Uterus (tissue), 2 donors: ENCODE results near the gene SLC17A9.

Experiments used
- POLR2A ChIP-seq, 2 donors: fragments of 450-650 bp; IDR thresholded peaks; one replicate each; pipeline ENCODE4 v1.6.1; 2016; ENCODE audit warnings: antibody characterized with exemption in 2 of 2, mild to moderate bottlenecking in 1 of 2, moderate library complexity in 1 of 2
- TF ChIP-seq, protein P1 (sequence below), 4 experiments: fragments of 200-600 bp in 2 of 4; fragments of 450-650 bp in 2 of 4; sonication (generic) in 2 of 4; IDR thresholded peaks; one replicate each; pipeline ENCODE4 v1.5.1; 2016 to 2019; ENCODE audit warnings: antibody characterized with exemption in 4 of 4, mild to moderate bottlenecking in 2 of 4, moderate library complexity in 1 of 4

DNA sequence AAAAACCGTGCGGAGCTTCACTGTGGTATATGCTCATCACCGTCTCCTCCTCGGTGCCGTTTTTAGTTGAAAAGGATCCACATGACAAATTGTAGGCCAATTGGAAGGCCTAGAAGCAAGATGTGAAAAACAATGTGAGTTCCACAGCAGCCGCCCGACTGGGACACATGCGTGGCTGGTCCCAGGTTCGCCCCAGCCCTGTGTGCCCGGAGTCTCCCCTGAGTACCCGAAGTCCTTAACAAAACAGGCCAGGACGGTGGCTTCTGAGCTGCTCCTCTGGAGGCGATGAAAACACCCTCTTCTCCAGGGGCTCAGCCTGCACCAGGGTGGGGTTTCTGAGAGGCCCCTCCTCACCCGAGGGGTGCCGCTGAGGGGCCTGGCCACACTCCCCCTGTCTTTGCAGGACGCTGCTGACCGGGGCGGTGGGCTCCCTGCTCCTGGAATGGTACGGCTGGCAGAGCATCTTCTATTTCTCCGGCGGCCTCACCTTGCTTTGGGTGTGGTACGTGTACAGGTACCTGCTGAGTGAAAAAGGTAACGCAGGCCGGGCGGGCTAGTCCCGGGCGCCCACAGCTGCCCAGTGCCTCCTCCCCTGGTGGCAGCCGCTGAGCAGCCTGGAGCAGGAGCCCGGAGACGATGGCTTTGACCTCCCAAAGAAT is 9.8 kb downstream of the SLC17A9 start:
- TF ChIP-seq, protein P1, sequence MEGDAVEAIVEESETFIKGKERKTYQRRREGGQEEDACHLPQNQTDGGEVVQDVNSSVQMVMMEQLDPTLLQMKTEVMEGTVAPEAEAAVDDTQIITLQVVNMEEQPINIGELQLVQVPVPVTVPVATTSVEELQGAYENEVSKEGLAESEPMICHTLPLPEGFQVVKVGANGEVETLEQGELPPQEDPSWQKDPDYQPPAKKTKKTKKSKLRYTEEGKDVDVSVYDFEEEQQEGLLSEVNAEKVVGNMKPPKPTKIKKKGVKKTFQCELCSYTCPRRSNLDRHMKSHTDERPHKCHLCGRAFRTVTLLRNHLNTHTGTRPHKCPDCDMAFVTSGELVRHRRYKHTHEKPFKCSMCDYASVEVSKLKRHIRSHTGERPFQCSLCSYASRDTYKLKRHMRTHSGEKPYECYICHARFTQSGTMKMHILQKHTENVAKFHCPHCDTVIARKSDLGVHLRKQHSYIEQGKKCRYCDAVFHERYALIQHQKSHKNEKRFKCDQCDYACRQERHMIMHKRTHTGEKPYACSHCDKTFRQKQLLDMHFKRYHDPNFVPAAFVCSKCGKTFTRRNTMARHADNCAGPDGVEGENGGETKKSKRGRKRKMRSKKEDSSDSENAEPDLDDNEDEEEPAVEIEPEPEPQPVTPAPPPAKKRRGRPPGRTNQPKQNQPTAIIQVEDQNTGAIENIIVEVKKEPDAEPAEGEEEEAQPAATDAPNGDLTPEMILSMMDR (IDR thresholded peaks at IDR 0.05): no peak
- no peak for TF ChIP-seq POLR2A (IDR thresholded peaks at IDR 0.05)
